SHP77 treated with DMSO at 0.1 percent for 48 hours (cell line): ENCODE data around the gene HOXB3.
A peak's percentile ranks its signal among the peaks of the same experiment; 100 is the strongest.

Experiments used
- DNase-seq: peaks from one replicate; lab custom pipeline; 2025; lab: John Stamatoyannopoulos, UW

Gene HOXB3

GRCh38 chr17:48612456-48612853, 22.4 kb upstream of the HOXB3 start:
- DNase-seq, result peak; percentile 60

- DNase-seq, result peak; percentile 88
Measured at GRCh38 chr17:48611681-48612455, 21.8 kb upstream of the HOXB3 start.

DNA sequence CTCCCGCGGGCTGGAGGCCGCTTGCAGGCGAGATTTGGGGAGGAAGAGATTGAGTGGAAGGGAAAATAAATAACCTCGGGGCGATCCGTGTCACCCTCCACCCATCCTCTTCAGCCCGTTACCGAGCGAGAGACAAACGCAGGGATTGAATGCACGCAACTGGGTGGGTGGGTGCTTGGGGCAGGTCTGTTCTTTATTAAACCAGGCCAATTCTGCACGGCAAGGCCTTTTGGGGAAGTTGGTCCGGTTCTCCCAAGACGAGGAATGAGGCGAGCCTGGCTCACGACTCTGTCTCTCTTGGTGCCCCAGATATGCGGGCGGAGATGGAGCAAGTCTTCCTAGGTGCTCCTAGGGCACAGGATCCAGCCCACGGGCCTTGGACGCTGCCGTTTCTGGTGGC, 21.2 kb upstream of the HOXB3 start:
- peak; percentile 40 for DNase-seq

- DNase-seq, result peak; percentile 47
Measured at GRCh38 chr17:48610282-48611211, 20.5 kb upstream of the HOXB3 start, which contains the start of gene HOXB7. Gene HOXB7, minus strand, starts transcription at chr17:48611017. Its CDS starts 99 bp downstream, at chr17:48610918.

DNA sequence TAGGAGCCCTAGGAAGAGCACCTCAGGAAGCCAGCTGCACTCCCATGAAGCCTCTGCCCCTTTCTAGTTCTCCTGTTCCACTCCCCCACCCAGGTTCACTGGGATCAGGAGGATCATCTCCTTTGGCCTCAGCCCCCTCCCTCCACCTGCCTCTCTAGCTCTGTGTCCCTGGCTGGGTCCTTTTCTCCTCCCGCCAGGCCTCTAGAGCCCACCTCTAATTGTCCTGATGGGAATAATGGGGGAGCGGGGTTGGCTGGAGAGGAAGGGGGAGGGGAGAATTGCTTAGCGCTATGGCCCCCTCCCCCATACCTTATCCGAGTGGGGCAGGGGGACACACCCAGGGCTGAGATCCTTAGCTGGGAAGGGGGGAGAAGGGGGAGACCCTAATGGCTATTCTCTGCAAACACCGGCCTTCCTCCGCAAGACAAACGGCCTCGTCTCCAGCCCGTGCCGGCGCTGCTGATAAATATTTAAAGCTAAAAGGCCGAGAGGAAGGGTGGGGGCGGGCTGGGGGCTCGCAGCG, 19.8 kb upstream of the HOXB3 start:
- DNase-seq, result no peak

GRCh38 chr17:48609033-48609432, 19.0 kb upstream of the HOXB3 start:
- no peak for DNase-seq

DNA sequence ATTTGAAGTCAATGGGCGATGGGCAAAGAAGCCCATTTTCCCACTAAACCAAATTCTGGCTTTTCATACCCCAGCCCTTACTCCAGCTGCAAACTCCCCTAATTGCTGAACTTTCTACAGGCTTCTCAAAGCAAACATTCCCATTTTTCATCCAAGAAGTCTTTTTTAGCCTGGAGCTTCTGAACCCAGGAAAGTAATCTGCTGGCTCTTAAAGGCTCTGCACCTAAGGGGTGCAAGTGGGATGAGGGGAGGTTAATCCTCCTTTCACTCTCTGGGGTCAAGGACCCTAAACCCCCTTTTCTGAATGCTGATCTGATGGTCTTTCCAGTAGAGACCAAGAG, 18.4 kb upstream of the HOXB3 start:
- no peak for DNase-seq

- no peak for DNase-seq
Measured at GRCh38 chr17:48606892-48607614, 17.0 kb upstream of the HOXB3 start.

- DNase-seq, result no peak
Measured at GRCh38 chr17:48605991-48606891, 16.2 kb upstream of the HOXB3 start.

GRCh38 chr17:48605409-48605919, 15.4 kb upstream of the HOXB3 start:
- DNase-seq, result no peak

DNA sequence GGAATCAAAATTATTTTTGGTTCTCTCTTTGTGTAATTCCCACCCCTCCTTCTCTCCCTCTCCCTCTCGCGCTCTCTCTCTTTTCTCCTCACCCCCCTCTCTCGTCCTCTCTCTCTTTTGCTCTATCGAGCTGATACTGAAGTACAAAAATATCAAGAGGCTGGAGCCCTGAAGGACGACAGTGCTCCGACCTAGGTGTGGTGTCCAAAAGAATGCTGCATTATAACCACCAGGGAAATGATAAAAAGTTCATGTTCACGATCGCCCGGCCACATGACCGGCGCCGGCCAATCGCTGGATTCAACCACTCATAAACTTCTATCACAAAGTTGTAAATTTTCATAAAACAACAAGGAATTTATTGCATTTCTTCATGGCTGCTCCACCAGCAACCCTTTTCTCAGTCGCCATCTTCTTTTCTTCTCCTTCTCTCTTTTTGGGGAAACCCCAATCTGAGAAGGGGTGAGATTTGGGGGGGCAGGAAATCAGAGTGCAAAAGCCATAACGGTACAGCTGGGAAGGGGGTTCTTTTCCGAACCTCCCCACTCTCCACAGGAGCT, 14.8 kb upstream of the HOXB3 start, which contains the start of gene HOXB6:
Gene HOXB6 (minus strand): TSS at position 217 of the 560 bp plus-strand sequence. CDS start 6,836 bp downstream, outside the sequence.
- no peak for DNase-seq

- peak; percentile 34 for DNase-seq
Measured at GRCh38 chr17:48603959-48604769, 14.1 kb upstream of the HOXB3 start.

GRCh38 chr17:48601539-48602425, 11.7 kb upstream of the HOXB3 start:
- no peak for DNase-seq

DNA sequence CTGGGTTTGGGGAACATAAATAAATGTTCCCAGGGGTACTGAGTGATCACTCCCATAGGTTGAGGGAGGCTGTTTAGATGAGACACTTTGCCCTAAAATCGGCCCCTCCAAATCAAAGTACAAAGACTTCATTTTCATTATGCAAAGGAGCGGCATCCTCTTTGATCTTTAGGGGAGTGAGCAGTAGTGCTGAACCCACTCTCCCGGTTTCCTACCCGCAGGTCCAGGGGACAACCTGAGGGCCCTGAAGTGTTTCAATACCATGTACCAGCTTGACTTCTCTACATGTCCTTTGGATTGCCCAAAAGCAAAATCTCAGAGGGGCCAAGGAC, 11.1 kb upstream of the HOXB3 start:
- DNase-seq, result no peak

- DNase-seq, result no peak
Measured at GRCh38 chr17:48600244-48601098, 10.4 kb upstream of the HOXB3 start.

DNA sequence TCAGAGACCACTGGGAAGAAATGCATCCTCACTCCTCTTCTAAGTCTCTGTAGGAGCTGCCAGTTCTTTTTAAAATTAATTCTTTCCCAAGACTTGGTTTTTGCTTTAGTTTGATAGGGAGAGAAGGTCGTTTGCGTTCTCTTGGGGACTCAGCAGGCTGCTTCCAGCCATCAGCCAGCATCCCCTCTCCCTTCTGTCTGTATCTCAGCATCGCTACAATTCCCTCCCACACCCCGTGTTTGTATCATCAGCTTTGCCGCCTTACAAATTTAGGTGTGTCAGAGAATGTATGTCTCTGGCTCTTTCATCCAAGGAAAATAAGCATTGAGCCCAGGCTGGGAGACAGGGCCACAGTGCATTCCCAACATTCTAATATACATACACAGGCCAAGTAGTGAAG, 9.3 kb upstream of the HOXB3 start:
- DNase-seq, result no peak

- no peak for DNase-seq
Measured at GRCh38 chr17:48598736-48599135, 8.7 kb upstream of the HOXB3 start.
